BLaER1 treated with 17β-estradiol and CSF1 and Interleukin-3, amounts not matched to agents 10 nM and 100 nM (cell line): ENCODE measurements around the gene CREB5.

Source experiments
- H3K27ac ChIP-seq, 11 experiments: shearing (Covaris generic); formaldehyde crosslinking; 2 replicates each; pipeline ENCODE4 v1.8.1; 2022
- H3K27me3 ChIP-seq, 11 experiments: shearing (Covaris generic); formaldehyde crosslinking; 2 replicates each; pipeline ENCODE4 v1.8.1; 2022
- H3K36me3 ChIP-seq, 11 experiments: shearing (Covaris generic); formaldehyde crosslinking; 2 replicates each; pipeline ENCODE4 v1.8.1; 2022
- H3K4me1 ChIP-seq, 10 experiments: shearing (Covaris generic); formaldehyde crosslinking; 2 replicates each; pipeline ENCODE4 v1.8.1; 2022
- H3K4me2 ChIP-seq, 11 experiments: shearing (Covaris generic); formaldehyde crosslinking; 2 replicates each; pipeline ENCODE4 v1.8.1; 2022
- H3K4me3 ChIP-seq, 10 experiments: shearing (Covaris generic); formaldehyde crosslinking; 2 replicates each; pipeline ENCODE4 v1.8.1; 2022
- H3K9ac ChIP-seq, 11 experiments: shearing (Covaris generic); formaldehyde crosslinking; 2 replicates each; pipeline ENCODE4 v1.8.1; 2022
- H3K9me3 ChIP-seq, 11 experiments: shearing (Covaris generic); formaldehyde crosslinking; replicated peaks in 1 of 11; 2 replicates each; pipeline ENCODE4 v1.8.1; 2022
- H4K20me1 ChIP-seq, 11 experiments: shearing (Covaris generic); formaldehyde crosslinking; 2 replicates each; pipeline ENCODE4 v1.8.1; 2022
- Cebpa-rat ChIP-seq, 11 experiments: shearing (Covaris generic); IDR thresholded peaks; 2 replicates each; pipeline ENCODE4 v1.8.1; 2022

The CREB5 gene

GRCh38 chr7:28613262-28613661 lies 200.9 kb downstream of the CREB5 start:
- Histone ChIP-seq H3K4me1 (peaks cover 2 to 13% (median 8%) of the 10 kb centered on the region in 10 experiments; a peak in 15 of 20 replicates), H4K20me1 (no peaks in the 10 kb centered on the region), H3K36me3 (no peaks in the 10 kb centered on the region), H3K9me3 (0 out of 22 replicates have a peak, but pooled peaks cover 0 to 8% (median 0%) of the 10 kb centered on the region in 11 experiments), H3K27me3 (no peaks in the 10 kb centered on the region), H3K4me2 (no peak overlapping the region), H3K27ac (no peak overlapping the region), H3K9ac (no peak overlapping the region), H3K4me3 (no peak overlapping the region)
- TF ChIP-seq Cebpa-rat (IDR thresholded peaks at IDR 0.05) = no peak

DNA sequence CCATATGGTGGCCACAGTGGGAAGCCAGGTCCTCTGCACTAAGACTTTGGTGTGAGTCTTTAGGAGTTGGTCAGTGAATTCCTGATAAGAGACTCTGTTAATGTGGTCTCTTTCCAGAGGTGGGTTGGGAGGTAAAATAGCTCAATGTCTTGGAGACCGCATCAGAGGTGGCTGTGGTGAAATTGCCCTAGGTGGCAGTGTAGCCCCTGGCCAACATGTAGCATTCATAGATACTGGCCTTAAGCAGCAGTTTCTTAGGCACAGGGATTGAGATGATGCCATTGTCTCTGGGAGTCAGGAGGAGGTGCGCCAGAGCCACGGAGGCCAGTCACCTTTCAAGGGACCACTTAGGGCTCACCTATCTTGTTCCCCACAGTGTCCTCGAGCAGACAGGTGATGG lies 202.8 kb downstream of the CREB5 start:
- no peak overlapping the region for H3K4me2 ChIP-seq
- no peak for TF ChIP-seq Cebpa-rat (IDR thresholded peaks at IDR 0.05)
- no peaks in the 10 kb centered on the region for H3K36me3 ChIP-seq
- no peak overlapping the region for H3K4me3 ChIP-seq
- H3K4me1 ChIP-seq = peaks cover 0 to 21% (median 12%) of the 10 kb centered on the region in 10 experiments; a peak in 16 of 20 replicates
- no peaks in the 10 kb centered on the region for H4K20me1 ChIP-seq
- H3K9me3 ChIP-seq = 0 out of 22 replicates have a peak, but pooled peaks cover 0 to 8% (median 0%) of the 10 kb centered on the region in 11 experiments
- no peak overlapping the region for H3K27ac ChIP-seq
- no peaks in the 10 kb centered on the region for H3K27me3 ChIP-seq
- no peak overlapping the region for H3K9ac ChIP-seq

DNA sequence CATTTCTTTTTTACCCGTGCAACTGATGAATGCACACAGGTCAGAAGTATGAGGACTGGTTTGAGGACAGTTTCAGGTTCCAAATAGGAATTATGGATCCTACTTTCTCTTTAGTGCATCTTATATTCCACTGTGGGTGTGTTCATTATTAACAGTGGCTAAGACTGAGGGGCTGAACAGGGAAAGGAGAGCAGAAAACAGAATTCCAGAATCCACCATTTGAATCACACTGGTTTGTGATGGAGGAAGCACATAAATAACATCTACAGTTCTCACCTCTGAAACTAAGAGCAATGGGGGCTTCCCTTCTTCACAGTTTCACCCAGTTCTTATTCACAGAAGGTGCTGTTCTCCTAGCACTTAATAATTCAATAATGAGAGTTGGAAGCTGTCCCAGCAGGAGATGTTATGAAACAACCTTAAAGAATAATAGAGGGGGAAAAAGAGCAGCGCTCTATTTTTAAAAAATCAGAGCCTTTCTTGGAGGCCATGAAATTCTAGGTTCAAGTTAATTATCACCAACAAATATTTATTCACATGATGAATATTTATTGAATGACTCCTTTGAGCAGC lies 205.1 kb downstream of the CREB5 start:
- Histone ChIP-seq H3K4me1 (peaks cover 0 to 31% (median 12%) of the 10 kb centered on the region in 10 experiments; a peak in 16 of 20 replicates), H3K9ac (no peak overlapping the region), H3K9me3 (0 out of 22 replicates have a peak, but pooled peaks cover 0 to 8% (median 0%) of the 10 kb centered on the region in 11 experiments), H4K20me1 (no peaks in the 10 kb centered on the region), H3K27me3 (no peaks in the 10 kb centered on the region), H3K4me3 (no peak overlapping the region), H3K27ac (no peak overlapping the region), H3K36me3 (no peaks in the 10 kb centered on the region), H3K4me2 (peak overlapping the region in 3 of 11 experiments; percentile 34 to 49 (median 40); a peak in 4 of 22 replicates)
- TF ChIP-seq Cebpa-rat (IDR thresholded peaks at IDR 0.05) = no peak

- no peak for TF ChIP-seq Cebpa-rat (IDR thresholded peaks at IDR 0.05)
- Histone ChIP-seq H3K27me3 (no peaks in the 10 kb centered on the region), H4K20me1 (no peaks in the 10 kb centered on the region), H3K36me3 (no peaks in the 10 kb centered on the region), H3K9ac (0 out of 22 replicates have a peak overlapping the region, but pooled peaks of 1 of the 11 experiments have one; percentile 6), H3K4me2 (peak overlapping the region in 8 of 11 experiments; percentile 18 to 51 (median 37); a peak in 15 of 22 replicates), H3K4me1 (peaks cover 7 to 41% (median 21%) of the 10 kb centered on the region in 10 experiments), H3K27ac (0 out of 22 replicates have a peak overlapping the region, but pooled peaks of 1 of the 11 experiments have one; percentile 5), H3K9me3 (0 out of 22 replicates have a peak, but pooled peaks cover 0 to 8% (median 0%) of the 10 kb centered on the region in 11 experiments), H3K4me3 (no peak overlapping the region)
Measured at GRCh38 chr7:28618383-28618782, 206.1 kb downstream of the CREB5 start.

DNA sequence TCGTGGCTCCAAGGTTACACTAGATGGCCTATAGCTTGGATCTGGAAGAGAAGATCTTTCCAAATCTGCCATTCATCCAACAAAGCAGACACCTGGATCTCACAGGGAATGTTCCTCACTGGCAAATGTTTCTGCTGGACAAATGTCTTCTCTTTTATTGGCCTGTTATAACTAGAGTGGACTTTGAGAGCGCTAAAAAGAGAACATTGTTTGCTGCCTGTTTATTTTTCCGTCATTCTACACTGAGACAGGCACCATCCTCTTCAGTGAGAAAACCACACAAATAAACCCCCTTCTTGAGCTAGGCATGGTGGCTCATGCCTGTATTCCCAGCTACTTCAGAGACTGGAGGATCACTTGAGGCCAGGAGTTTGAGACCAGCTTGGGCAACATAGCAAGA lies 206.9 kb downstream of the CREB5 start:
- Histone ChIP-seq H3K27me3 (no peaks in the 10 kb centered on the region), H3K36me3 (no peaks in the 10 kb centered on the region), H3K9me3 (0 out of 22 replicates have a peak, but pooled peaks cover 0 to 8% (median 0%) of the 10 kb centered on the region in 11 experiments), H3K4me3 (no peak overlapping the region), H3K4me1 (peaks cover 13 to 49% (median 30%) of the 10 kb centered on the region in 10 experiments), H4K20me1 (no peaks in the 10 kb centered on the region), H3K4me2 (peak overlapping the region in 3 of 11 experiments; percentile 33 to 49 (median 40); a peak in 4 of 22 replicates), H3K27ac (no peak overlapping the region), H3K9ac (no peak overlapping the region)
- TF ChIP-seq Cebpa-rat (IDR thresholded peaks at IDR 0.05) = no peak

DNA sequence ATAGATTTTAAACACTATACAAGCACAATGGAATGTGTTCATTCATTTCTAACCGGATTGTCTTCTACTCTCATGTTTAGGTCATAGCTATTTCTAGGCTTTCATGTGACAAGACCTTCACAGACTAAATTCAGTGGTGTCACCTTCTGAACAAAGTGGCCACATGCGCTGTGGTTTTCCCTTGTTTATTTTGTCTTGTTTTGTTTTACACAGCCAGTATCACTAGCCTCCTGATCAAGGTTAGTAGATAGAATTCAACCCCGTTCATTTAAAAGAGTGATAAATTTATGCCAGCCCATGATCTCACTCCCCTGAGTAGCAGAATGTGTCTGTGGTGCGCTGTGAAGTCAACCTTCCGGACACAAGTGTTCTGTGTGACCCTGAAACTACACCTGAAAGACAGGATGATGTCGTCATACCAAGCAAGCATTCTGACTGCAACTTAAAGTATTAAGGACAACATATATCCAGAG lies 209.1 kb downstream of the CREB5 start:
- H3K4me2 ChIP-seq = peak overlapping the region in 2 of 11 experiments; percentile 10 to 20; a peak in 2 of 22 replicates
- no peaks in the 10 kb centered on the region for H3K36me3 ChIP-seq
- H3K27me3 ChIP-seq = no peaks in the 10 kb centered on the region
- H4K20me1 ChIP-seq = no peaks in the 10 kb centered on the region
- H3K4me1 ChIP-seq = peaks cover 17 to 59% (median 39%) of the 10 kb centered on the region in 10 experiments
- no peak for TF ChIP-seq Cebpa-rat (IDR thresholded peaks at IDR 0.05)
- no peak overlapping the region for H3K27ac ChIP-seq
- no peak overlapping the region for H3K4me3 ChIP-seq
- no peaks in the 10 kb centered on the region for H3K9me3 ChIP-seq
- H3K9ac ChIP-seq = no peak overlapping the region

- H3K9ac ChIP-seq = peak overlapping the region in 2 of 11 experiments; percentile 21 to 29; a peak in 3 of 22 replicates
- H3K4me3 ChIP-seq = no peak overlapping the region
- H3K4me2 ChIP-seq = peak overlapping the region; percentile 43 to 66 (median 55)
- no peaks in the 10 kb centered on the region for H3K36me3 ChIP-seq
- no peak for TF ChIP-seq Cebpa-rat (IDR thresholded peaks at IDR 0.05)
- H3K27ac ChIP-seq = peak overlapping the region in 7 of 11 experiments; percentile 21 to 47 (median 32); a peak in 11 of 22 replicates
- no peaks in the 10 kb centered on the region for H3K9me3 ChIP-seq
- H4K20me1 ChIP-seq = no peaks in the 10 kb centered on the region
- no peaks in the 10 kb centered on the region for H3K27me3 ChIP-seq
- H3K4me1 ChIP-seq = peaks cover 26 to 50% (median 34%) of the 10 kb centered on the region in 10 experiments
Measured at GRCh38 chr7:28623105-28623730, 210.9 kb downstream of the CREB5 start.

GRCh38 chr7:28623863-28624262 lies 211.5 kb downstream of the CREB5 start:
- no peaks in the 10 kb centered on the region for H3K36me3 ChIP-seq
- H3K9me3 ChIP-seq = no peaks in the 10 kb centered on the region
- no peak for TF ChIP-seq Cebpa-rat (IDR thresholded peaks at IDR 0.05)
- H3K4me3 ChIP-seq = no peak overlapping the region
- peaks cover 26 to 44% (median 29%) of the 10 kb centered on the region in 10 experiments for H3K4me1 ChIP-seq
- H3K27ac ChIP-seq = peak overlapping the region in 5 of 11 experiments; percentile 4 to 47 (median 22); a peak in 7 of 22 replicates
- no peaks in the 10 kb centered on the region for H4K20me1 ChIP-seq
- peak overlapping the region; percentile 43 to 66 (median 55); a peak in 21 of 22 replicates for H3K4me2 ChIP-seq
- no peaks in the 10 kb centered on the region for H3K27me3 ChIP-seq
- H3K9ac ChIP-seq = peak overlapping the region in 1 of 11 experiments; percentile 21; a peak in 1 of 22 replicates

- H3K4me3 ChIP-seq = no peak overlapping the region
- no peak overlapping the region for H3K27ac ChIP-seq
- TF ChIP-seq Cebpa-rat (IDR thresholded peaks at IDR 0.05) = no peak
- H3K9me3 ChIP-seq = no peaks in the 10 kb centered on the region
- no peaks in the 10 kb centered on the region for H3K27me3 ChIP-seq
- no peak overlapping the region for H3K9ac ChIP-seq
- peaks cover 26 to 38% (median 29%) of the 10 kb centered on the region in 10 experiments for H3K4me1 ChIP-seq
- no peaks in the 10 kb centered on the region for H4K20me1 ChIP-seq
- no peaks in the 10 kb centered on the region for H3K36me3 ChIP-seq
- peak overlapping the region in 2 of 11 experiments; percentile 46 to 64; a peak in 2 of 22 replicates for H3K4me2 ChIP-seq
Measured at GRCh38 chr7:28625432-28625831, 213.1 kb downstream of the CREB5 start.
